ENCODE measurements around the gene VWC2L.

The VWC2L gene

GRCh38 chr2:214575030-214575429, 164.2 kb downstream of the VWC2L start:
- peaks cover 0 to 10% (median 0%) of the 10 kb centered on the region in 5 donors for H3K4me1 ChIP-seq (ENCODE audit: control insufficient read depth in 5 of 5, insufficient read depth in 5 of 5, low read length in 5 of 5)
- H3K27ac ChIP-seq (ENCODE audit: low read depth, low read length): no peak overlapping the region
- H3K9ac ChIP-seq (ENCODE audit: low read length in 5 of 5): no peak overlapping the region
- no peak overlapping the region for H3K4me3 ChIP-seq (ENCODE audit: low read depth in 1 of 5, low read length in 5 of 5)
- no peaks in the 10 kb centered on the region for H3K9me3 ChIP-seq (ENCODE audit: control insufficient read depth in 5 of 5, low read length in 5 of 5)
- H3K36me3 ChIP-seq (ENCODE audit: control insufficient read depth in 5 of 5, insufficient read depth in 5 of 5, low read length in 5 of 5): no peaks in the 10 kb centered on the region
- H3K27me3 ChIP-seq (ENCODE audit: control insufficient read depth in 5 of 5, insufficient read depth in 4 of 5, low read length in 5 of 5): no peaks in the 10 kb centered on the region

DNA sequence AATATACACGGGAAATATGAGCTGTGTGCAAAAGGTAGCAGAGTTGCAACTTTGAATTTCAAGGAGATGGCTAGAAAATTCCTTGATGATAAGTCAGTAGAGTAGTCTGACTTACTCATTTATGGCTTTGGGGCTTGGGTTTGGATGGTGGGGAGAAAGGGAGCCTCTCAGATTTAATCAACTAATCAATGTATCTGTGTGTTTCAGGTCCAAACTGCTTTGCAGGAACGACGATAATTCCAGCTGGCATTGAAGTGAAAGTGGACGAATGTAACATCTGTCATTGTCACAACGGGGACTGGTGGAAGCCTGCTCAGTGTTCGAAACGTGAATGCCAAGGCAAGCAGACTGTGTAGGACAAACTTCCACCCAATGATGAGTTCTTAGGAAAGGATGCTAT, 164.6 kb downstream of the VWC2L start:
- Histone ChIP-seq H3K27ac (ENCODE audit: low read depth, low read length) (no peak overlapping the region), H3K4me1 (ENCODE audit: control insufficient read depth in 5 of 5, insufficient read depth in 5 of 5, low read length in 5 of 5) (peaks cover 0 to 10% (median 0%) of the 10 kb centered on the region in 5 donors), H3K9ac (ENCODE audit: low read length in 5 of 5) (no peak overlapping the region), H3K9me3 (ENCODE audit: control insufficient read depth in 5 of 5, low read length in 5 of 5) (no peaks in the 10 kb centered on the region), H3K27me3 (ENCODE audit: control insufficient read depth in 5 of 5, insufficient read depth in 4 of 5, low read length in 5 of 5) (no peaks in the 10 kb centered on the region), H3K4me3 (ENCODE audit: low read depth in 1 of 5, low read length in 5 of 5) (no peak overlapping the region), H3K36me3 (ENCODE audit: control insufficient read depth in 5 of 5, insufficient read depth in 5 of 5, low read length in 5 of 5) (no peaks in the 10 kb centered on the region)

- Histone ChIP-seq H3K9ac (ENCODE audit: low read length in 5 of 5) (no peak overlapping the region), H3K4me3 (ENCODE audit: low read depth in 1 of 5, low read length in 5 of 5) (no peak overlapping the region), H3K36me3 (ENCODE audit: control insufficient read depth in 5 of 5, insufficient read depth in 5 of 5, low read length in 5 of 5) (no peaks in the 10 kb centered on the region), H3K9me3 (ENCODE audit: control insufficient read depth in 5 of 5, low read length in 5 of 5) (no peaks in the 10 kb centered on the region), H3K27me3 (ENCODE audit: control insufficient read depth in 5 of 5, insufficient read depth in 4 of 5, low read length in 5 of 5) (no peaks in the 10 kb centered on the region), H3K4me1 (ENCODE audit: control insufficient read depth in 5 of 5, insufficient read depth in 5 of 5, low read length in 5 of 5) (peaks cover 0 to 8% (median 0%) of the 10 kb centered on the region in 5 donors), H3K27ac (ENCODE audit: low read depth, low read length) (no peak overlapping the region)
Observed at GRCh38 chr2:214577769-214578168, 166.9 kb downstream of the VWC2L start.

DNA sequence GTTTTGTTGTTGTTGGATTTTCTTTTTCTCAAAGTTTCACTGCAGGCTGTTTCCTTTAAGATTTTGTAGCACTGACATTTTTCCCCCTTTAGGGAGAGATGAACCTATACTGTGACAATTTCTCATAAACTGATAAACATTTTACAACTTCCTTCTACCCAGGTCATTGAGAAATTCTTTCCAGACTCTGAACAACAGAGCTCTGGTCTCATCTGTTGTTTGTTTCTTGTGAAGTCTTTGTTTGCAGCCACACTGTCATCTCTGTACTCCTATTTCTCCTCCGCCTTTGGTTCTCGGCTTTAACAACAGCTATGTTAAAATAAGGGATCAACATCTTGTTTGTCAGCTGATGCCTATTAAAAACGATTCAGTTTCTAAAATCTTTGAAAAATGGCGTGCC, 167.6 kb downstream of the VWC2L start:
- Histone ChIP-seq H3K9me3 (ENCODE audit: control insufficient read depth in 5 of 5, low read length in 5 of 5) (no peaks in the 10 kb centered on the region), H3K27me3 (ENCODE audit: control insufficient read depth in 5 of 5, insufficient read depth in 4 of 5, low read length in 5 of 5) (no peaks in the 10 kb centered on the region), H3K9ac (ENCODE audit: low read length in 5 of 5) (no peak overlapping the region), H3K27ac (ENCODE audit: low read depth, low read length) (no peak overlapping the region), H3K4me1 (ENCODE audit: control insufficient read depth in 5 of 5, insufficient read depth in 5 of 5, low read length in 5 of 5) (peaks cover 0 to 2% (median 0%) of the 10 kb centered on the region in 5 donors), H3K36me3 (ENCODE audit: control insufficient read depth in 5 of 5, insufficient read depth in 5 of 5, low read length in 5 of 5) (no peaks in the 10 kb centered on the region), H3K4me3 (ENCODE audit: low read depth in 1 of 5, low read length in 5 of 5) (no peak overlapping the region)

- H3K36me3 ChIP-seq (ENCODE audit: control insufficient read depth in 5 of 5, insufficient read depth in 5 of 5, low read length in 5 of 5): no peaks in the 10 kb centered on the region
- H3K27me3 ChIP-seq (ENCODE audit: control insufficient read depth in 5 of 5, insufficient read depth in 4 of 5, low read length in 5 of 5): no peaks in the 10 kb centered on the region
- no peak overlapping the region for H3K4me3 ChIP-seq (ENCODE audit: low read depth in 1 of 5, low read length in 5 of 5)
- H3K9ac ChIP-seq (ENCODE audit: low read length in 5 of 5): no peak overlapping the region
- H3K27ac ChIP-seq (ENCODE audit: low read depth, low read length): no peak overlapping the region
- no peaks in the 10 kb centered on the region for H3K4me1 ChIP-seq (ENCODE audit: control insufficient read depth in 5 of 5, insufficient read depth in 5 of 5, low read length in 5 of 5)
- no peaks in the 10 kb centered on the region for H3K9me3 ChIP-seq (ENCODE audit: control insufficient read depth in 5 of 5, low read length in 5 of 5)
Observed at GRCh38 chr2:214579035-214579434, 168.2 kb downstream of the VWC2L start.

DNA sequence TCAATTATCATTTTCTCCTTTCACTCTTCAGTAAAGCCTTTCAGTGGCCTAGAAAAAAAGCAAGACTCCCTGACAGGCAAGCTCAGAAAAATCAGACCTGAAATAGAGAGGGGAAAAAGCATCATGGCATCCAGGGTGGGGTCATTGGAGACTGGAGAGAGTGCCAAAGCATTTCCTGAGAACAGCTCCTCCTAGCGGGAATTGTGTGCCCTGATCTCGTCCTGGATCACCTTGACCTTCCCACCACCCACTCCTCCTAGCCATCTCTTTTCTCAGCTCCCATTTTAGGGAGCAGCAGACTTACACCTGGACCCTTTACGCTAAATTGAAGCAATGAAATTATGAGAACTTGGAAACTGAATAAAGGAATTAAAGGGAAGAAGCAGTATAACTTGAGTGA, 176.6 kb downstream of the VWC2L start:
- Histone ChIP-seq H3K27me3 (ENCODE audit: control insufficient read depth in 5 of 5, insufficient read depth in 4 of 5, low read length in 5 of 5) (no peaks in the 10 kb centered on the region), H3K4me3 (ENCODE audit: low read depth in 1 of 5, low read length in 5 of 5) (no peak overlapping the region), H3K4me1 (ENCODE audit: control insufficient read depth in 5 of 5, insufficient read depth in 5 of 5, low read length in 5 of 5) (no peaks in the 10 kb centered on the region), H3K36me3 (ENCODE audit: control insufficient read depth in 5 of 5, insufficient read depth in 5 of 5, low read length in 5 of 5) (no peaks in the 10 kb centered on the region), H3K9ac (ENCODE audit: low read length in 5 of 5) (no peak overlapping the region), H3K27ac (ENCODE audit: low read depth, low read length) (no peak overlapping the region), H3K9me3 (ENCODE audit: control insufficient read depth in 5 of 5, low read length in 5 of 5) (no peaks in the 10 kb centered on the region)

DNA sequence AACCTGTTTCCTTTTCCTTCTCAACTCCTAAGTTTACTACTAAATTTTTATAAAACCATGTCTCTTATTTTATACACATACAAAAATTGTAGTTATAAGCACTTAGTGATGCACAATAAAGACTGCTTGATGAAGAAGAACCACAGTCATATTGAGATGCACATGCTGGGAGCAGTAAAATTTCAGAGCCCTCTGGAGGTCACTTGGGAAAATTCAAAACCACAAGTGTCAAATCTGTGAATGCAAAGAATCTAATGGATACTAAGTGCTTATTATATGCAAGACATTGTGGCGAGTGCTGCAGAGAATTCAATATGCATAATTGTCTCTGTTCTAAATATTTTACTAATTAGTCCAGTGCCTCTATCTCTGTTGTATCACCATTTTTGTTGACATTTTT, 180.5 kb downstream of the VWC2L start:
- H3K27ac ChIP-seq (ENCODE audit: low read depth, low read length): no peak overlapping the region
- no peak overlapping the region for H3K9ac ChIP-seq (ENCODE audit: low read length in 5 of 5)
- no peaks in the 10 kb centered on the region for H3K27me3 ChIP-seq (ENCODE audit: control insufficient read depth in 5 of 5, insufficient read depth in 4 of 5, low read length in 5 of 5)
- H3K9me3 ChIP-seq (ENCODE audit: control insufficient read depth in 5 of 5, low read length in 5 of 5): no peaks in the 10 kb centered on the region
- no peaks in the 10 kb centered on the region for H3K4me1 ChIP-seq (ENCODE audit: control insufficient read depth in 5 of 5, insufficient read depth in 5 of 5, low read length in 5 of 5)
- no peak overlapping the region for H3K4me3 ChIP-seq (ENCODE audit: low read depth in 1 of 5, low read length in 5 of 5)
- no peaks in the 10 kb centered on the region for H3K36me3 ChIP-seq (ENCODE audit: control insufficient read depth in 5 of 5, insufficient read depth in 5 of 5, low read length in 5 of 5)

- no peak overlapping the region for H3K27ac ChIP-seq (ENCODE audit: low read depth, low read length)
- no peaks in the 10 kb centered on the region for H3K27me3 ChIP-seq (ENCODE audit: control insufficient read depth in 5 of 5, insufficient read depth in 4 of 5, low read length in 5 of 5)
- H3K4me3 ChIP-seq (ENCODE audit: low read depth in 1 of 5, low read length in 5 of 5): no peak overlapping the region
- H3K36me3 ChIP-seq (ENCODE audit: control insufficient read depth in 5 of 5, insufficient read depth in 5 of 5, low read length in 5 of 5): no peaks in the 10 kb centered on the region
- H3K4me1 ChIP-seq (ENCODE audit: control insufficient read depth in 5 of 5, insufficient read depth in 5 of 5, low read length in 5 of 5): no peaks in the 10 kb centered on the region
- H3K9me3 ChIP-seq (ENCODE audit: control insufficient read depth in 5 of 5, low read length in 5 of 5): no peaks in the 10 kb centered on the region
- H3K9ac ChIP-seq (ENCODE audit: low read length in 5 of 5): no peak overlapping the region
Observed at GRCh38 chr2:214592011-214592410, 181.2 kb downstream of the VWC2L start.

DNA sequence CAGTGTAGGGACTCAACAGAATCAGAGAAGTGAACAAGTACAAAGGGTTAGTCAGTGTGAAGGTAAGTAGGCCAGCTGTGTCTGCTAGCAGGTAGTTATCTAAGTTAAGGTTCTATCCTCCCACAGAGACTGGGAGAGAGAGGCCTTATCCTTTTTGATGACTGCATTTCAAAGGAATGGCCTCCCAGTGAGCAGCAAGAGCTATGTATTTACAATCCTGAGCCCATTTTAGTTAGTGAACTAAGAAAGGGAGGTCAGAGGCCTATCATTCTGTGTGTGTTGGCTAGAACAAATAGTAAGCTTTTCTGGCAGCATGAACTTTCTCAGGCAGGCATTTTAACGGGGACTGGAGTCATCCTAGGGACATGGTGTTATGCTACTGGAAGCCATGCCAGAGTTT, 182.9 kb downstream of the VWC2L start:
- no peaks in the 10 kb centered on the region for H3K27me3 ChIP-seq (ENCODE audit: control insufficient read depth in 5 of 5, insufficient read depth in 4 of 5, low read length in 5 of 5)
- H3K36me3 ChIP-seq (ENCODE audit: control insufficient read depth in 5 of 5, insufficient read depth in 5 of 5, low read length in 5 of 5): no peaks in the 10 kb centered on the region
- no peak overlapping the region for H3K27ac ChIP-seq (ENCODE audit: low read depth, low read length)
- H3K9ac ChIP-seq (ENCODE audit: low read length in 5 of 5): no peak overlapping the region
- no peaks in the 10 kb centered on the region for H3K9me3 ChIP-seq (ENCODE audit: control insufficient read depth in 5 of 5, low read length in 5 of 5)
- no peak overlapping the region for H3K4me3 ChIP-seq (ENCODE audit: low read depth in 1 of 5, low read length in 5 of 5)
- no peaks in the 10 kb centered on the region for H3K4me1 ChIP-seq (ENCODE audit: control insufficient read depth in 5 of 5, insufficient read depth in 5 of 5, low read length in 5 of 5)

GRCh38 chr2:214601852-214602633, 191.2 kb downstream of the VWC2L start:
- Histone ChIP-seq H3K9me3 (ENCODE audit: control insufficient read depth in 5 of 5, low read length in 5 of 5) (no peaks in the 10 kb centered on the region), H3K4me3 (ENCODE audit: low read depth in 1 of 5, low read length in 5 of 5) (no peak overlapping the region), H3K9ac (ENCODE audit: low read length in 5 of 5) (no peak overlapping the region), H3K4me1 (ENCODE audit: control insufficient read depth in 5 of 5, insufficient read depth in 5 of 5, low read length in 5 of 5) (no peaks in the 10 kb centered on the region), H3K36me3 (ENCODE audit: control insufficient read depth in 5 of 5, insufficient read depth in 5 of 5, low read length in 5 of 5) (no peaks in the 10 kb centered on the region), H3K27ac (ENCODE audit: low read depth, low read length) (no peak overlapping the region), H3K27me3 (ENCODE audit: control insufficient read depth in 5 of 5, insufficient read depth in 4 of 5, low read length in 5 of 5) (no peaks in the 10 kb centered on the region)

Data from subcutaneous abdominal adipose tissue (tissue), 5 donors.